Kidney capillary endothelial cell (primary cell): ENCODE data around the gene CRABP1.

Experiments
- DNase-seq: peaks from one replicate; pipeline ENCODE4 v3.0.0-alpha.2; 2018; ENCODE audit warnings: low spot score

CRABP1 gene

DNA sequence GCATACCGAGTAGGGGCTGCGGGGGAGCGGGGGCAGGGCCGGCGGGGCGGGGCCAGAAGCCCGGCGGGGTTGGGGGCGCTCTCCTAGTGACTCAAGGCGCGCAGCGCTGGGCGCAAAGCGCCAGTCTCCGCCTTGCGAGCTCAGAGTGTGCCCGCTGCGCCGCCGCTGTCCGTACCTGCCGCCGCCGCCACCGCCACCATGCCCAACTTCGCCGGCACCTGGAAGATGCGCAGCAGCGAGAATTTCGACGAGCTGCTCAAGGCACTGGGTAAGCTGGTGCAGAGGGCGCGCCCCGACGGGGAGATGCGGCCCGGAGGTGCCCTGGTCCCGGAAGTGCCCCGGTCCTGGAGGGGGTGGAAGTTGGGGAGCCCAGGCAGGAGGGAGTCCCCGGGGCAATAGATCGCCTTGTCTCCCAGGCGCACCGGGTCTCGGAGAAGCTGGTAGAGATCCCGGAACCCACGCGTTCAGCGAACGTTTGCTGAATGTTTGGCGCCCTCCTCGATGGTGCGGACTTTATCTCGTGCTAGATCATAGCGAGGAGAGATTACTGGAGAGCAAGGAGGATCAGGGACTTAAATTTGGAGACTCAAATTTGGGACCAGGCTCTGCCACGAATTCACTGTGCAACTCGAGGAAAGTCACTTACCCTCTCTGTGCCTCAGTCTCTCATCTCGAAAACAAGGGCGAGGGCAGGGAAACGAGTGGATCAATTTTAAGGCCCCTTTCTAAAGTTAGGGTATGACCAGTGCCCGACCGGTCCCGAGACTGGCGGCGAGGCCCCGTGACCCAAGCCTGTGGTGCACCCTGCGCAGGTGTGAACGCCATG, at the start of gene CRABP1:
CRABP1 (plus strand) TSS at position 123 of the 826 bp plus-strand sequence; CDS start at position 199, 76 bp downstream.
- no peak for DNase-seq

DNA sequence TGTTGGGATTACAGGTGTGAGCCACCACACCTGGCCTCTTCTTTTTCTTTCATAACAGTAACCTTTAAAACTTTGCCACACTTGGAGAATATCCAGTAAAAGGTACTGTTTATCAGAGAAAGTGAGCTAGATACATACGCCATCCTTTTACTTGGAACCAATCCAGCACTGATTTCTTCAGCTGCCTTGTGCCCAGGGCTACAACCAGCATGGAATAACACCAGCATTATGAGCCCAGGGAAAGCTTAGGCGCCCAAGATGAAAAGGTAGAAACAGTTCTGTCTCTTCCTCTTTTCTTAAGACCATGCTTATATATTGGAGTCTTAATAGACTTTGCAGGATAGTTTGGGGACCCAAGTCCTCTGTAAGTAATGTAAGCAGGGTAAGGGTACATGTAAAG, 49.1 kb upstream of the CRABP1 start:
- DNase-seq: no peak

GRCh38 chr15:78291698-78292097, 48.5 kb upstream of the CRABP1 start:
- no peak for DNase-seq

- DNase-seq: no peak
Observed at GRCh38 chr15:78292219-78292618, 47.9 kb upstream of the CRABP1 start.

- peak; percentile 95 for DNase-seq
Observed at GRCh38 chr15:78299101-78299930, 40.8 kb upstream of the CRABP1 start, which contains the start of gene SKIC8. SKIC8 (minus strand) TSS chr15:78299609; CDS start chr15:78295686, 3,923 bp downstream.

- DNase-seq: no peak
Observed at GRCh38 chr15:78301326-78301725, 38.8 kb upstream of the CRABP1 start.

DNA sequence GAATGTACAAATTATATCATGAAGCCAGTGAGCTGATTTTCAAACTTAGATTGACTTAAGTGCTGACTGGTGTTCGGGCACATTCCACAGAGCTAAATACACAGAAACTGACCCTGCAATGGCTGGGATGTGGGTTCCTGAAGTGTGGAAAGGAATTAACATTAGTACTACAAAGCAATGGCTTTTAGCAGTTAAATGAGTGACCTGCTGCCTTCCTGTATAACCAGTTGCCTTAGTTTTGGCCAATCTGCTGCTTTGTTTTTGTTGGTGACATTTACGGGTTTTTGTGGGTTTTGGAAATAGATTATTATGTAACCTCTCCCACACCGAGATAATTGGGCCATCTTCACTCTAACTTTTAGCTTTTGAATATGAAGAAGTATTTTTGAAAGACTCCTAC, 38.3 kb upstream of the CRABP1 start:
- DNase-seq: no peak

DNA sequence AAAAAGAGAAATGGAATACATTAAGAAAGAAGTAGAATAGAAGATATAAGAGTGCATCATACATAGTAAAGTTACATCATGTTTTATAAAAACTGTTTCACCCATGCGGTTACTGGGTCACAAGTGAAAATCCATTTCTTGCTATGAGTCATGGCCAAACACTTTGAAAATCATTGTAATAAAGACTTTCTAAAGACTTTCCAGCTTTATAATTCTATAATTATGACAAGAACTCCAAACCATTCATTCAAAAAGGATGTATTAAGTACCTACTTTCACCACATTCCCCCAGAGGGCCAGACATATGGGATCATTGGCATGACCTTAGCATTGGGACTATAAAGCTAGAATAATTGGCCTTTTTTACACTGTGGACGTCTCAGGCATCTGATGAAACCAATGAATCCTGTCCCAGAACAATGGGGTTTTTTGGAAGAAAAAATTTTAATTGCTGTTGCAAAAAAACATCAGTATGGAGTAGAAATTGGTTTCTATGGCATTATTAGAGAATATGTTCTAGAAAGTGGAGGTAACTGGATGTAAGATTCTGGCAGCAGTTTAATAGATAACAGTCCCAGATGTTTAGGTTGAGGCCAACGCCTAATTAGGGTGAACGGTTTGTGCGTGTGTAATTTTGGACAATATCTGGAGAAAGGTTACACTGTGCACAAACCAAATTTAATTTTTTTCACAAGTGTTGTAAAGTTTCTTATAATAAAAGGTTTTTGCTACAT, 37.4 kb upstream of the CRABP1 start:
- DNase-seq: no peak

- DNase-seq: no peak
Observed at GRCh38 chr15:78304216-78305066, 35.7 kb upstream of the CRABP1 start.

- DNase-seq: peak; percentile 52
Observed at GRCh38 chr15:78306176-78306774, 33.9 kb upstream of the CRABP1 start.

- no peak for DNase-seq
Observed at GRCh38 chr15:78307976-78308375, 32.2 kb upstream of the CRABP1 start.

GRCh38 chr15:78308422-78309032, 31.6 kb upstream of the CRABP1 start:
- peak; percentile 70 for DNase-seq

- DNase-seq: no peak
Observed at GRCh38 chr15:78311292-78311691, 28.9 kb upstream of the CRABP1 start.

DNA sequence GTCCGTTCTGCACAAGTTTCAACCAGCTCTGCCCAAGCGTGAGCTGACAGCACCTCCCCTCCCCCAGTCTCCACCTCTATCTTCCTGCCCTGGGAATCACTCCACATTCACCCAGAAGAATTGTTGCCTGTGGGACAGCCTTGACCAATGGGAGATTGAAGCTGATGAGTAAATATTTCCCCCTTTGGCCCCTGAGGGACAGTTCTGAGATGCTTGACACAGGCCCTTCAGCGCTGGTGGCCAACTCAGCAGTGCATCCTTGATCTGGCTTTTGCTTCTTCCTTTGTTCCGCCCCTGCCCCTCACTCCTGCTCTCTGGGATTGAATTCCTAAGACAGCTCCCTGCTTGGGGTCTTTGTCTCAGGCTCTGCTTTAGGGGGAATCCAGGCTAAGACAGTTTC, 27.6 kb upstream of the CRABP1 start:
- no peak for DNase-seq

- no peak for DNase-seq
Observed at GRCh38 chr15:78312957-78313356, 27.2 kb upstream of the CRABP1 start.

- DNase-seq: no peak
Observed at GRCh38 chr15:78313383-78313782, 26.8 kb upstream of the CRABP1 start.

GRCh38 chr15:78314181-78314581, 26.0 kb upstream of the CRABP1 start:
- no peak for DNase-seq

GRCh38 chr15:78315686-78316282, 24.4 kb upstream of the CRABP1 start:
- peak; percentile 16 for DNase-seq

DNA sequence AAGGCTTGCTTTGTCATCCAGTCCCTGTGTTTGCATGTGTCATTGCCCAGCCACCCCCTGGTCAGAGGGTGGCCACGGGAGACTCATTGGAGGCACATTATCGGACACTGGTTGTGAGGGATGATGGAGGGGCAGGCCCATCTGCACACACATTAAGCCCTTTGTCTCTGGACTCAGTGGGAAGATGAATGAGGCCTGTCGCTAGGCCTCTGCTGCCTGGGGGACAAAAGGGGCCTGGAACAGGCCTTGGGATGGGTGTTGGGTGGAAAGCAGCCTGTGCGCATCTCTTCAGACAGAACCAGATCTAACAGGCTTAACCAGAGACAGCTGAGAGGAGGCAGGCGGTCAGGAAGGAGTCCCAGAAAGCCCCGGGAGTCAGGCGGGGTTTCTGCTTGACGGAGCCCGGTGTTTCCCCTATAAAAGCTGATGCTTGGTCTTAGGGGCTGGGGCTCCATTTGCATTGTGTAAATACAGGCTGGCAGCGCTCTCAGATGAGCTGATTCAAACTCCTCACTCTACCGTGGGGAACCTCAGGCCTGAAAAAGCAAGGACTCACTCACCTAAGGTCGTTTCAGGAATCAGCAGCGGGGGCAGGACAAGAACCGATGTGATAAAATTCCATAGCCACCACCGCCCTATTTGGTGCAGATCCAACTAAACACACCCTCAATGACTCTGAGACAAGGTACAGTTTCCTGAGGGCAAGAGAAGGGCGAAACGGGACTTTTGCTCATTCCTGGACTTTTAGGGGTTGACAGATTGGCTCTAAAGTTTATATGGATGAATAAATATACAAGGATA, 23.7 kb upstream of the CRABP1 start:
- no peak for DNase-seq
